ENCODE measurements around the gene GFER. TPM values are rescaled to one million over a fixed set of nuclear protein-coding genes. Genes with fewer than 3 reads are reported as not detected.
"Not testable (repeated sequence)": the region's sequence is repeated elsewhere in the genome, so short reads cannot be mapped to it uniquely, and the experiment has no call there.

GFER gene
- total RNA-seq, 2 donors from 2014 or later = 12.4 to 28.5 TPM

GRCh38 chr16:2033909-2034695, 50.1 kb downstream of the GFER start:
- H3K27ac Mint-ChIP-seq; H3K36me3 Mint-ChIP-seq (ENCODE audit: low read depth); H3K27me3 Mint-ChIP-seq; H3K4me1 Mint-ChIP-seq; H3K9me3 Mint-ChIP-seq; ATAC-seq (replicated peaks); H3K4me3 Mint-ChIP-seq: not testable (repeated sequence)

- no peak overlapping the region for H3K27ac Mint-ChIP-seq
- no peak for ATAC-seq (replicated peaks)
- no peaks in the 10 kb centered on the region for H3K4me1 Mint-ChIP-seq
- H3K9me3 Mint-ChIP-seq = no peaks in the 10 kb centered on the region
- H3K4me3 Mint-ChIP-seq = no peak overlapping the region
- H3K36me3 Mint-ChIP-seq (ENCODE audit: low read depth) = no peaks in the 10 kb centered on the region
- no peaks in the 10 kb centered on the region for H3K27me3 Mint-ChIP-seq
Observed at GRCh38 chr16:2034696-2035430, 50.9 kb downstream of the GFER start.

GRCh38 chr16:2035431-2036199, 51.6 kb downstream of the GFER start:
- H3K27ac Mint-ChIP-seq = no peak overlapping the region
- H3K4me1 Mint-ChIP-seq = no peaks in the 10 kb centered on the region
- no peaks in the 10 kb centered on the region for H3K9me3 Mint-ChIP-seq
- ATAC-seq (replicated peaks) = no peak
- no peaks in the 10 kb centered on the region for H3K36me3 Mint-ChIP-seq (ENCODE audit: low read depth)
- no peaks in the 10 kb centered on the region for H3K27me3 Mint-ChIP-seq
- no peak overlapping the region for H3K4me3 Mint-ChIP-seq

GRCh38 chr16:2036200-2036966, 52.4 kb downstream of the GFER start:
- ATAC-seq (replicated peaks) = no peak
- H3K27ac Mint-ChIP-seq = no peak overlapping the region
- H3K27me3 Mint-ChIP-seq = no peaks in the 10 kb centered on the region
- H3K9me3 Mint-ChIP-seq = no peaks in the 10 kb centered on the region
- H3K4me1 Mint-ChIP-seq = no peaks in the 10 kb centered on the region
- no peak overlapping the region for H3K4me3 Mint-ChIP-seq
- H3K36me3 Mint-ChIP-seq (ENCODE audit: low read depth) = no peaks in the 10 kb centered on the region

GRCh38 chr16:2037115-2037514, 53.1 kb downstream of the GFER start:
- Mint-ChIP-seq H3K4me1 (no peaks in the 10 kb centered on the region), H3K36me3 (ENCODE audit: low read depth) (no peaks in the 10 kb centered on the region), H3K9me3 (no peaks in the 10 kb centered on the region), H3K4me3 (no peak overlapping the region), H3K27me3 (no peaks in the 10 kb centered on the region), H3K27ac (no peak overlapping the region)
- no peak for ATAC-seq (replicated peaks)

Other genes with a start within 250 kb of the GFER start
- 10 to 100 TPM; 39.3 to 39.9 TPM for gene NME3, start 212.7 kb upstream of the GFER start, total RNA-seq
- gene EME2, start 211.4 kb upstream of the GFER start, total RNA-seq = 10 to 100 TPM; 37.6 to 39.6 TPM
- 100 to 1,000 TPM in 1 of 2 donors, 10 to 100 TPM in 1; 80.8 to 190 TPM for gene MRPS34, start 211.1 kb upstream of the GFER start, total RNA-seq
- 10 to 100 TPM; 20.3 to 21.1 TPM for gene SPSB3, start 201.6 kb upstream of the GFER start, total RNA-seq
- gene NUBP2, start 201.2 kb upstream of the GFER start, total RNA-seq = 10 to 100 TPM; 32.6 to 58.8 TPM
- under 1 TPM; 0.13 to 0.15 TPM for gene IGFALS, start 190.5 kb upstream of the GFER start, total RNA-seq
- 10 to 100 TPM; 40.9 to 42.0 TPM for gene HAGH, start 157.4 kb upstream of the GFER start, total RNA-seq
- 10 to 100 TPM; 19.2 to 19.3 TPM for gene FAHD1, start 157.0 kb upstream of the GFER start, total RNA-seq
- under 1 TPM in 1 of 2 donors, not detected in 1; 0.79 TPM for gene MEIOB, start 112.0 kb upstream of the GFER start, total RNA-seq
- not detected for gene HS3ST6, start 65.8 kb upstream of the GFER start, total RNA-seq
- gene MSRB1, start 41.0 kb upstream of the GFER start, total RNA-seq = 10 to 100 TPM; 31.5 to 34.3 TPM
- under 1 TPM in 1 of 2 donors, not detected in 1; 0.37 TPM for gene RPL3L, start 29.5 kb upstream of the GFER start, total RNA-seq
- 100 to 1,000 TPM in 1 of 2 donors, 10 to 100 TPM in 1; 65.3 to 122 TPM for gene NDUFB10, start 24.7 kb upstream of the GFER start, total RNA-seq
- 1,000 to 10,000 TPM; 4,570 to 4,579 TPM for gene RPS2, start 19.4 kb upstream of the GFER start, total RNA-seq
- gene RNF151, start 17.3 kb upstream of the GFER start, total RNA-seq = under 1 TPM in 1 of 2 donors, not detected in 1; 0.32 TPM
- gene TBL3, start 12.1 kb upstream of the GFER start, total RNA-seq = 10 to 100 TPM; 23.0 to 37.3 TPM
- 1 to 10 TPM in 1 of 2 donors, not detected in 1; 1.0 TPM for gene NOXO1, start 2.7 kb upstream of the GFER start, total RNA-seq
- gene SYNGR3, start 5.8 kb downstream of the GFER start, total RNA-seq = 1 to 10 TPM; 5.9 to 7.9 TPM
- gene ZNF598, start 25.6 kb downstream of the GFER start, total RNA-seq = 10 to 100 TPM; 41.2 to 79.6 TPM
- 1 to 10 TPM in 1 of 2 donors, not detected in 1; 2.8 TPM for gene NPW, start 35.6 kb downstream of the GFER start, total RNA-seq
- gene NHERF2, start 42.7 kb downstream of the GFER start, total RNA-seq = 1 to 10 TPM in 1 of 2 donors, under 1 TPM in 1; 0.21 to 2.9 TPM
- 10 to 100 TPM; 13.2 to 37.6 TPM for gene NTHL1, start 63.6 kb downstream of the GFER start, total RNA-seq
- gene TSC2, start 63.8 kb downstream of the GFER start, total RNA-seq = 10 to 100 TPM; 79.3 to 83.7 TPM
- gene PKD1, start 151.7 kb downstream of the GFER start, total RNA-seq = 100 to 1,000 TPM in 1 of 2 donors, 10 to 100 TPM in 1; 71.8 to 122 TPM
- under 1 TPM; 0.28 to 0.34 TPM for gene RAB26, start 164.4 kb downstream of the GFER start, total RNA-seq
- 10 to 100 TPM; 49.8 to 80.1 TPM for gene TRAF7, start 171.6 kb downstream of the GFER start, total RNA-seq
- 1 to 10 TPM in 1 of 2 donors, under 1 TPM in 1; 0.78 to 6.6 TPM for gene CASKIN1, start 212.4 kb downstream of the GFER start, total RNA-seq
- gene MLST8, start 221.3 kb downstream of the GFER start, total RNA-seq = 10 to 100 TPM; 33.4 to 48.8 TPM
- 1 to 10 TPM; 6.9 to 8.9 TPM for gene BRICD5, start 226.7 kb downstream of the GFER start, total RNA-seq
- 10 to 100 TPM; 11.6 to 21.6 TPM for gene PGP, start 230.6 kb downstream of the GFER start, total RNA-seq
- gene E4F1, start 239.4 kb downstream of the GFER start, total RNA-seq = 10 to 100 TPM; 20.1 to 22.8 TPM